Skeletal muscle satellite cell (primary cell): ENCODE measurements around the gene QSOX2.

ENCODE experiments used
- H3K27me3 ChIP-seq: 2 replicates; pipeline ENCODE4 v1.7.0; 2013; ENCODE audit warnings: low read length; ENCODE audit not compliant: control insufficient read depth, insufficient read depth
- H3K36me3 ChIP-seq: 2 replicates; pipeline ENCODE4 v1.7.0; 2013; ENCODE audit warnings: mild to moderate bottlenecking, control low read depth, low read length; ENCODE audit not compliant: insufficient read depth
- H3K4me1 ChIP-seq: 2 replicates; pipeline ENCODE4 v1.7.0; 2013; ENCODE audit warnings: low read length; ENCODE audit not compliant: control insufficient read depth, insufficient read depth
- H3K4me2 ChIP-seq: 2 replicates; pipeline ENCODE4 v1.7.0; 2013; ENCODE audit warnings: mild to moderate bottlenecking, low read length
- H3K4me3 ChIP-seq: 2 replicates; pipeline ENCODE4 v1.7.0; 2013; ENCODE audit warnings: low read length
- H3K9ac ChIP-seq: 2 replicates; pipeline ENCODE4 v1.7.0; 2013; ENCODE audit warnings: mild to moderate bottlenecking, low read depth, low read length, moderate library complexity
- H3K9me3 ChIP-seq: replicated peaks from 2 replicates; pipeline ENCODE4 v1.7.0; 2013; ENCODE audit warnings: mild to moderate bottlenecking, control low read depth, low read length

QSOX2 gene

GRCh38 chr9:136253246-136254130 lies 7.9 kb upstream of the QSOX2 start:
- H3K36me3 ChIP-seq: no peaks in the 10 kb centered on the region
- H3K9ac ChIP-seq: no peak overlapping the region
- H3K9me3 ChIP-seq: no peaks in the 10 kb centered on the region
- peaks cover 21% of the 10 kb centered on the region for H3K4me1 ChIP-seq
- H3K27me3 ChIP-seq: peaks cover 27% of the 10 kb centered on the region
- no peak overlapping the region for H3K4me2 ChIP-seq
- no peak overlapping the region for H3K4me3 ChIP-seq

GRCh38 chr9:136252846-136253245 lies 7.2 kb upstream of the QSOX2 start:
- Histone ChIP-seq H3K9ac (no peak overlapping the region), H3K27me3 (peaks cover 28% of the 10 kb centered on the region), H3K4me3 (no peak overlapping the region), H3K9me3 (no peaks in the 10 kb centered on the region), H3K36me3 (no peaks in the 10 kb centered on the region), H3K4me1 (peaks cover 21% of the 10 kb centered on the region), H3K4me2 (no peak overlapping the region)

DNA sequence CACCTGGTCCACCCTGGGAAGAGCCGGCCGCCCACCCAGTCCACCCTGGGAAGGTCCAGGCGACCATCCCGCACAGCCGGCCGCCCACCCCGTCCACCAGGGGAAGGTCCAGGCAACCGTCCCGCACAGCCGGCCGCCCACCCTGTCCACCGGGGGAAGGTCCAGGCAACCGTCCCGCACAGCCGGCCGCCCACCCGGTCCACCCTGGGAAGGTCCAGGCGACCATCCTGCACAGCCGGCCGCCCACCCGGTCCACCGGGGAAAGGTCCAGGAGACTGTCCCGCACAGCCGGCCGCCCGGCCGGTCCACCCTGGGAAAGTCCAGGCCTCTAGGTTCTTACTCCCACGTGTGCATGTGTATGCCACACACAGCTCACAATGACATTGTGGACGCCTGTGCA lies 6.7 kb upstream of the QSOX2 start:
- Histone ChIP-seq H3K4me1 (peaks cover 21% of the 10 kb centered on the region), H3K36me3 (no peaks in the 10 kb centered on the region), H3K27me3 (peaks cover 32% of the 10 kb centered on the region), H3K4me2 (no peak overlapping the region), H3K9ac (no peak overlapping the region), H3K4me3 (no peak overlapping the region), H3K9me3 (no peaks in the 10 kb centered on the region)

DNA sequence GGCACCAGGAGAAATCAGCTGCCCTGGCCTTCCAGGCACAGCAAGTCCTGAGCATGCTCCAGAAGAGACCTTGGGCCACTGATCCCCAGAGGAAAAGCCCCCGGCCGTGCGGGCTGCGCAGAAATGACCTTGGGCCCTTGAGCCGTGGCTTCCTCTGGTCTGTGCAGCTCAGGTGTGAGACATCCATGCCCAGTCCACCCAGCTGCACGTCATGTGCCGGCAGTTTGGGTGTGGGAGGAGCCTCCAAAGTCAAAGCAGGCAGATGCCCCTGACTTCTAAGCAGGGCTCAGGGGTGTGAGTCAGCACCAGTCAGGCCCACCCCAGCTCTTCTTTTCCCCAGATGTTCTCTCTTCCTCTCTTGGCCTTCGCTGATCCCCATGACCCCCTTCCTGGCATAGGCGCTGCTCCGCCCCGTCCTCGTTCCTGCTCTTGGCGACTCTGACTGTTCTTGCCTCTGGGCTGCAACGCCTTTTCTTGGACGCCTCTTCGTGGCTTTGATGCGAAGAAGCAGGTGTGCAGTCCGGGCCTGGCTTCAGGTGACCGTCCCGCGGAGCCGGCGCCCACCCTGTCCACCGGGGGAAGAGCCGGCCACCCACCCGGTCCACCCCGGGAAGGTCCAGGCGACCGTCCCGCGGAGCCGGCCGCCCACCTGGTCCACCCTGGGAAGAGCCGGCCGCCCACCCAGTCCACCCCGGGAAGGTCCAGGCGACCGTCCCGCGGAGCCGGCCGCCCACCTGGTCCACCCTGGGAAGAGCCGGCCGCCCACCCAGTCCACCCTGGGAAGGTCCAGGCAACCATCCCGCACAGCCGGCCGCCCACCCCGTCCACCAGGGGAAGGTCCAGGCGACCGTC lies 5.9 kb upstream of the QSOX2 start:
- H3K4me3 ChIP-seq: no peak overlapping the region
- H3K36me3 ChIP-seq: no peaks in the 10 kb centered on the region
- no peak overlapping the region for H3K4me2 ChIP-seq
- no peak overlapping the region for H3K9ac ChIP-seq
- peaks cover 21% of the 10 kb centered on the region for H3K4me1 ChIP-seq
- H3K27me3 ChIP-seq: peaks cover 32% of the 10 kb centered on the region
- H3K9me3 ChIP-seq: no peaks in the 10 kb centered on the region

- no peak overlapping the region for H3K9ac ChIP-seq
- peaks cover 15% of the 10 kb centered on the region for H3K4me1 ChIP-seq
- no peak overlapping the region for H3K4me3 ChIP-seq
- H3K9me3 ChIP-seq: no peaks in the 10 kb centered on the region
- no peaks in the 10 kb centered on the region for H3K36me3 ChIP-seq
- peaks cover 32% of the 10 kb centered on the region for H3K27me3 ChIP-seq
- H3K4me2 ChIP-seq: no peak overlapping the region
Observed at GRCh38 chr9:136250676-136251075, 5.1 kb upstream of the QSOX2 start.

DNA sequence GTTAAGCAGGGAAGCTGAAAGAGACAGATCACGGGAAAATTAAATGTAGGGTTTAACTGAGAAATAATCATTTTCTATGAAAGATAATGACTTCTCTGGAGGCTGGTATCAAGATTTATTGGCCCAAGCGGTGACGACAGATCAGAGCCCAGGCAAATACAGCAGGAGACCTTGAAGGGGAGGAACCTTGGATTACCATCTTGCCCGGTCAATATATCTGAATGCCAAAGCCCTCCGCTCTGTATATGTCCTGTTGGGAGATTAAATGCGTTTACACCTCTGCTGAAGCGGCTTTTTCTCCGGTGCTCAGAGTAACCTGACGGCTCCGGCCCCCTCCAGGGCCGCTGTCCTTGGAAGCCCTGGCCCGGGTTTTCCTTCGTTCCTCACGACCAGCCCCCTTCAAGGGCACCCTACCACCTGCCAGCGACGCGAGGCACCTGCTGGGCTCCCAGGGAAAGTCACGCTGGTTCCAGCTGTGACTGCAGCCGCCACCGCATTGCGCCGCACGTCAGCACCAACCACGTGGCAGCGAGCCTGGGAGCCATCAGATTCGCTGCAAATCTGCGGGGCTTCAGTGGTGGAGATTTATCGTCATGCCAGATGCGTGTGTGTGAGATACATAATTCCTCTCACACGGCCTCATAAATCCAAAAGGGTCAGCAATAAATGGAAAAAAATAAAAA lies 4.4 kb upstream of the QSOX2 start:
- Histone ChIP-seq H3K36me3 (no peaks in the 10 kb centered on the region), H3K4me2 (no peak overlapping the region), H3K9ac (no peak overlapping the region), H3K4me3 (no peak overlapping the region), H3K27me3 (peaks cover 32% of the 10 kb centered on the region), H3K9me3 (no peaks in the 10 kb centered on the region), H3K4me1 (peaks cover 9% of the 10 kb centered on the region)

DNA sequence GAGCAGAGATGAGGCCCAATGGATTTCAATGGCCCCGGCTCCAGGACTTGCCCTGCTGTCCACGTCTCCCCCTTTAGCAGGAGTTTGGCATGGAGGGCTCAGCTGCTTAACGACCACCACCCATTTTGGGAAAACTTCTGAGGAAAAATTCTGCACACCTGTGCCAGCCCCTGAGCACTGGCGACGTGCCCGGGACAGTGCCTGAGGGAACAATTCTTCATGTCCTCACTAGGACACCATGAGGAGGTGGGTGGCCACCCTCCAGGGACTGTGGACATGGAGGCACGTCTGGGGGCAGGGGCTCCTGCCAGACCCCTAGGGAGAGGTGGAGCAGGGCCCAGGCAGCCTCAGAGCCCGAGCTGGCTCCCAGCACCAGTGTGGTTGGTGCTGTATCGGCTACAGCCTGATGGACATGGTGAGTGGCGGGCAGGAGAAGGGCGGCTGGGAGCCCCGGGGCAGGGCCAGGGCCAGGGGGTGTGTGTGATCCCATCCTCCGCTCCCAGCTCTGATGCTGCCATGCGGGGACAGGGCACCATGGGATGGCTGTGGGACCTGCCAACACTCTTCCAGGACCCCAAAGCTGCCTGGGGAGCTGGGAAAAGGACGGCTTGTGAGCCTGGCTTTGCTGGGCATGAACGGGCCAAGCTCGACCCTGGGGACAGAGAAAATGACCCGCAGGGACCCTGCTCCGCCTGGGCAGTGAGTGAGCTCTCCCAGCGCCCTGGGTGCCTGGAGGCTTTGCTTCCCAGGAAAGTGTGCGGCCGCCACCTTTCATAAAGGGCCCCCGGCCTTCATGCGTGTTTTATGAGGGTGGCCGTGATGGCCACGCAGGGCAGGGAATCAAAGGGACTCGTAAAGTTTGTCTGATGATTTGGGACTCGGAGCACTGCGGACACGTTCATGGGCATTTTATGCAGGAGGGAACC lies 3.6 kb upstream of the QSOX2 start:
- Histone ChIP-seq H3K27me3 (peaks cover 32% of the 10 kb centered on the region), H3K4me3 (no peak overlapping the region), H3K36me3 (no peaks in the 10 kb centered on the region), H3K9me3 (no peaks in the 10 kb centered on the region), H3K4me2 (no peak overlapping the region), H3K9ac (no peak overlapping the region), H3K4me1 (peaks cover 9% of the 10 kb centered on the region)

DNA sequence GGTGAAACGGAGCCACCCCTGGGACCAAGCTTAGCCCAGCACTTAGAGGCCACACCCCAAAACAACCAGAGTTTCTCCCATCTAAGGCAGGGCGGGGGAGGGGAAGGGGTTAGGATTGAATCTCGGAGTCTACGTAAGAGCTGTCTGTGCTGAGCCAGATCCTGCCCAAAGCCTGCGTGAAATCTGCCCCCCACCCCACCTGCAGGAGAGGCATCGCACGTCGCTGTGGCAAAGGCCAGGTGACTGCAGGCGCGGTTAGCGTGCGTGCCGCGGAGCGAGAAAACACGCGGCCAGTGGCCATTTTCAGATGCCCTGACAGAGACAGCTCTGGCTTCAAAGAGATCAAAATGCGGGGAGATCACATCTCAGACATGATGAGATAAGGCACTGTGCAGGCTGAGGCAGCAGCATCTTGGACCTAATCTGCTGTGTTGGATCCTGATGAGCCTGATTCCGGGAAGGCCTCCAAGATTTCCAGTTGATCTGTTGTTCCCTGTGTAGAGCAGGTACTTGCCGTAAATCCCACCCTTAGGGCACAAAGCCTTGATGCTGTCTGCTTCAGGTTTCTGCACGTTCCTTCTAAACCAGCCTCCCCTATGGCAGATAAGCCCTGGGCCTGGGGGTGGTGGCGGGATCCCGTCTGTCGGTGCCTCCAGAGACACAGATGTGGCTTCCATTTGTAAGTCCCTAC lies 2.5 kb upstream of the QSOX2 start:
- Histone ChIP-seq H3K36me3 (no peaks in the 10 kb centered on the region), H3K9me3 (no peaks in the 10 kb centered on the region), H3K4me1 (peaks cover 15% of the 10 kb centered on the region), H3K4me2 (no peak overlapping the region), H3K9ac (no peak overlapping the region), H3K4me3 (no peak overlapping the region), H3K27me3 (peaks cover 32% of the 10 kb centered on the region)

- Histone ChIP-seq H3K36me3 (no peaks in the 10 kb centered on the region), H3K4me1 (peaks cover 15% of the 10 kb centered on the region), H3K9me3 (no peaks in the 10 kb centered on the region), H3K4me3 (no peak overlapping the region), H3K27me3 (peaks cover 32% of the 10 kb centered on the region), H3K9ac (no peak overlapping the region), H3K4me2 (no peak overlapping the region)
Observed at GRCh38 chr9:136247551-136247916, 1.9 kb upstream of the QSOX2 start.

DNA sequence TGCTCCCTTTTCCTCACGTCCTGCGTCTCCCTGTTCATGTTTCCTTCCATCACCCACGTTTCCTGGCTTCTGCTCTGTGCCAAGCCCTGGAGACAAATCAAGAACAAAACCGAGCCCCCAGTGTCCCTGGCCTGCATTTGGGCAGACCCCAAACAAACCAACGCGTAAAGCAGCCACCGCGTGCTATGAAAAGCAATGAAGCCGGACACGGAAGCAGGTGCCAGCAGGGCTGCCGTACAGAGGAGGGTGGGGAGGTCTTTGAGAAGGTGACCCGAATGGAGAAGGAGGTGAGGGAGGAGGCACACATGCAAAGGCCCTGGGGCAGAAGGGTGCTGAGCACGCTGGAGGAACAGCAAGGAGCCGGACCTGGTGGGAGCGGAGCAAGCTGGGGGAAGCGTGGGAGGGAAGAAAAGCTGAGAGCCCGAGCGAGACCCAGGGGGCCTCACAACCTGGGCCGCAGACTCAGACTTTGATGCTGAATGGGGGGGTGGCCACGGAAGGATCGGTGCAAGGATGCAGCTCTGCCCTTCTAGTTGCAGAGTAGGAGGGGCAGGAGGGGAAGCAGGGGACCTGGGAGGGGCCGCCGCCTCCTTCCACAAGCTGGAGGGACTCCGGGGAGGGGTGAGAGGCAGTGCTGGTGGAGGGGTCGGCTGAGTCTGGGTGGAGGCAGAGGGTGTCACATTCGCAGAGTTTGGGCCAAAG lies 1.4 kb upstream of the QSOX2 start:
- Histone ChIP-seq H3K9me3 (no peaks in the 10 kb centered on the region), H3K27me3 (peaks cover 32% of the 10 kb centered on the region), H3K36me3 (no peaks in the 10 kb centered on the region), H3K4me3 (no peak overlapping the region), H3K9ac (no peak overlapping the region), H3K4me2 (no peak overlapping the region), H3K4me1 (peaks cover 15% of the 10 kb centered on the region)
